Activated CD8-positive, alpha-beta T cell treated with anti-CD3 and anti-CD28 coated beads, Interleukin-2, amount 10 ng/mL, durations not matched to agents 7 days and 5 days (primary cell): Measurements from ENCODE around the gene FAM32A. TPM values are rescaled to one million over a fixed set of nuclear protein-coding genes. Genes with fewer than 3 reads are reported as not detected.
A peak's percentile ranks its signal among the peaks of the same experiment; 100 is the strongest.

Experiments
- ATAC-seq: fragments of 150-1000 bp; cut with Tn5 transposase; one replicate; pipeline ENCODE4 v1.10.0; 2021; ENCODE audit warnings: moderate library complexity
- CTCF ChIA-PET: fragments of 350-600 bp; sonication (Branson Sonifier 250); formaldehyde crosslinking; loops from one replicate; lab custom pipeline; 2021; ENCODE audit warnings: antibody characterized with exemption; lab: Charles Lee
- POLR2A ChIA-PET: fragments of 350-600 bp; sonication (Branson Sonifier 250); formaldehyde crosslinking; loops from one replicate; lab custom pipeline; 2021; ENCODE audit warnings: antibody characterized with exemption; lab: Charles Lee
- DNase-seq: peaks from one replicate; pipeline ENCODE4 v3.0.0-alpha.2; 2020
- H3K27ac Mint-ChIP-seq: one replicate; pipeline ENCODE4 v1.8.0; 2021; ENCODE audit warnings: mild to moderate bottlenecking, mixed read lengths
- H3K27me3 Mint-ChIP-seq: one replicate; pipeline ENCODE4 v1.8.0; 2021; ENCODE audit warnings: low read depth, mixed read lengths
- H3K36me3 Mint-ChIP-seq: one replicate; pipeline ENCODE4 v1.8.0; 2021; ENCODE audit warnings: low read depth, mixed read lengths
- H3K4me1 Mint-ChIP-seq: one replicate; pipeline ENCODE4 v1.8.0; 2021; ENCODE audit warnings: low read depth, mixed read lengths
- H3K4me3 Mint-ChIP-seq: one replicate; pipeline ENCODE4 v1.8.0; 2021; ENCODE audit warnings: mild to moderate bottlenecking, mixed read lengths
- H3K9me3 Mint-ChIP-seq: one replicate; pipeline ENCODE4 v1.8.0; 2022; ENCODE audit warnings: mixed read lengths; ENCODE audit not compliant: insufficient read depth
- total RNA-seq, 2 experiments: library from RNA; stranded (reverse); gene quantifications; one replicate each; pipeline ENCODE4 v1.2.3, GENCODE V29; 2021

FAM32A gene
- total RNA-seq, 2 experiments from 2014 or later: 65.8 to 69.4 TPM

DNA sequence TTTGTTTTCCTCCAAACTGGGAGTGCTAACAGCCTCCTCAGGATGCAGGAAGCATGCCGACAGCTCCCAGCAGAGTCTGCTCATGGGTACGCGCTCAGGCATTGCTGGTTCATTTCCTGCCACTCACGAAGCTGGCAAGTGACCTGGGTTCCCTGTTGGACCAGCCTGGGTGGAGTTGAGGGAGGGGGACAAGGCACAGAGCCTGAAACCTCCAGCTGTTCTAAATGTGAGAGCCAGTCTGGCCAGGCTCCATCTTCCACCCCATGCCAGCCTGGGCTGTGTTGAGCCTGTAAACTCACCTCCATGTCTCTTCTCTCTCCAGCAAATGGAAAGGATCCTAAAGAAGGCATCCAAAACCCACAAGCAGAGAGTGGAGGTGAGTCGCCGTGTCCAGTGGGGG, 5.0 kb downstream of the FAM32A start:
- ATAC-seq (no peak), DNase-seq (no peak)
- peaks cover 50% of the 10 kb centered on the region for H3K36me3 Mint-ChIP-seq
- H3K27ac Mint-ChIP-seq: no peak overlapping the region
- peaks cover 26% of the 10 kb centered on the region for H3K4me1 Mint-ChIP-seq
- CTCF ChIA-PET: no interaction called here
- POLR2A ChIA-PET: interaction anchor here (0.6 to 1.8 kb wide), 2 partner anchors 17 to 181 kb away, joined by 3 to 5 read pairs; no protein-coding TSS in a partner anchor
- no peaks in the 10 kb centered on the region for H3K27me3 Mint-ChIP-seq
- no peaks in the 10 kb centered on the region for H3K9me3 Mint-ChIP-seq
- H3K4me3 Mint-ChIP-seq: no peak overlapping the region

GRCh38 chr19:16190736-16191135, 5.5 kb downstream of the FAM32A start:
- CTCF ChIA-PET: no interaction called here
- H3K27ac Mint-ChIP-seq: no peak overlapping the region
- H3K4me1 Mint-ChIP-seq: peaks cover 23% of the 10 kb centered on the region
- no peak for ATAC-seq
- H3K36me3 Mint-ChIP-seq: peaks cover 47% of the 10 kb centered on the region
- DNase-seq: no peak
- no peaks in the 10 kb centered on the region for H3K27me3 Mint-ChIP-seq
- H3K9me3 Mint-ChIP-seq: no peaks in the 10 kb centered on the region
- no peak overlapping the region for H3K4me3 Mint-ChIP-seq
- POLR2A ChIA-PET: interaction anchor here (0.6 kb wide), 1 partner anchor 180 kb away, joined by 3 read pairs; no protein-coding TSS in a partner anchor

DNA sequence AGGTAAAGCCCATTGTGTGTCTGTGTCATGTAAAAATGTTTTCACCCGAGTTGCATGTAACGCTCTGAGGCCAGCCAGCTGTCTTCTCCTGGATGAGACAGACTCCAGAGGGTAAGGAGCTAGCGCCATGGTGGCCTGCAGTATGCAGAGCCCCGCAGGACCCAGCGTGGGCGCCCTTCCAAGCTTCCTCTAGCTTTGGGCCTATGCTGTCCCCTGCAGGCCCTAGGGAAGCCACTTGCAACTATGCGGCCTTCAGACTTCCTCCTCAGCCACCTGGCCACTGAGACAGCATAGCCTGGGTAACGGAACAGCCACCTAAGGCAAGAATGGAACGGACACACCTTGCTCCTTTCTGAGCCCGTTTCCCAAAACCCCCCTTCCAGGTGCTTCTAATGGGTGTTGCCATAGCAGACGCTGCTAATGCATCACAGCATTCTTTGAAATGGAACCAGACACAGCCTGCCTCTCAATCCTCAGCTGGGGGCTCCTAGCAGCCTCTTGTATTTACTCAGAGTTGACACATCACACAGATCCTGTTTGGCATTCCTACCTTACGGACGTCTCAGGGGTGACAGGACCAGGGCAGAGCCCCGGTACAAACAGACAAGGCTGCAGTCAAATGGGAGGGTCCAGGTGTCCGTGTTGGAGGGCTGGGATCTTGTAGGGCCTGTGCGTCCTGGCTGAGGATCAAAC, 6.2 kb downstream of the FAM32A start:
- POLR2A ChIA-PET: no interaction called here
- no peak for DNase-seq
- H3K27me3 Mint-ChIP-seq: no peaks in the 10 kb centered on the region
- ATAC-seq: peak; percentile 8
- H3K4me1 Mint-ChIP-seq: peaks cover 18% of the 10 kb centered on the region
- no peak overlapping the region for H3K4me3 Mint-ChIP-seq
- CTCF ChIA-PET: no interaction called here
- no peak overlapping the region for H3K27ac Mint-ChIP-seq
- H3K36me3 Mint-ChIP-seq: peaks cover 46% of the 10 kb centered on the region
- no peaks in the 10 kb centered on the region for H3K9me3 Mint-ChIP-seq

- no peak overlapping the region for H3K4me3 Mint-ChIP-seq
- H3K9me3 Mint-ChIP-seq: no peaks in the 10 kb centered on the region
- H3K27ac Mint-ChIP-seq: no peak overlapping the region
- H3K36me3 Mint-ChIP-seq: peaks cover 34% of the 10 kb centered on the region
- ChIA-PET CTCF (interaction anchor here (0.9 to 3.5 kb wide), 2 partner anchors 9 to 152 kb away, joined by 6 to 29 read pairs; partner anchors contain the start of gene FAM32A), POLR2A (interaction anchor here (1.8 kb wide), 1 partner anchor 8 kb away, joined by 12 read pairs; the partner anchor contains the start of gene FAM32A)
- DNase-seq: no peak
- H3K27me3 Mint-ChIP-seq: no peaks in the 10 kb centered on the region
- peaks cover 17% of the 10 kb centered on the region for H3K4me1 Mint-ChIP-seq
- ATAC-seq: no peak
Measured at GRCh38 chr19:16193466-16193865, 8.3 kb downstream of the FAM32A start.

DNA sequence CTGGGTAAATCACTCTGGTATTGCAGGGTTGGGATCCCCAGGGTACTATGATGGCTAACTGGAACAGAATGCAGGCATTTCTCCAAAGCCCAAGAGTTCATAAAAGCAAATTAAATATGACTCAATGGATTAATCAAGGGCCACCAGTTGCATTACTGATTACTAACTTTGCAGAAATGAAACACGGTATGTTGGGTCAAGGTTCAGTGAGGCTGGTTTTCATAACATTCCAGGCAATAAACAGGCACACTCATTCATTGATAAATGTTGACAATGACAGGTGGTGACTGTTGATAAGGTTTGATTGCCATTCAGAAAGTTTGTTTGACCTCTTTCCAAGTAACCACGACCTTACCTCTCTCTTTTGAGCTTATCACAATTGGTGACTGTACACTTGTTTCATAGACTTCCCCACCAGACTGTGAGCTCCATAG, 12.0 kb downstream of the FAM32A start:
- peaks cover 35% of the 10 kb centered on the region for H3K36me3 Mint-ChIP-seq
- H3K27ac Mint-ChIP-seq: peak overlapping the region; percentile 95
- H3K27me3 Mint-ChIP-seq: no peaks in the 10 kb centered on the region
- ChIA-PET POLR2A (interaction anchor here (0.8 to 2.0 kb wide), 10 partner anchors 9 to 274 kb away, joined by 3 to 16 read pairs (median 3); partner anchors contain the start of genes FAM32A, KLF2 and TPM4), CTCF (interaction anchor here (0.8 to 3.7 kb wide), 7 partner anchors 9 to 189 kb away, joined by 3 to 22 read pairs (median 5); partner anchors contain the start of genes FAM32A and HSH2D)
- no peak for ATAC-seq
- peaks cover 46% of the 10 kb centered on the region for H3K4me1 Mint-ChIP-seq
- no peaks in the 10 kb centered on the region for H3K9me3 Mint-ChIP-seq
- H3K4me3 Mint-ChIP-seq: peak overlapping the region; percentile 97
- DNase-seq: no peak

DNA sequence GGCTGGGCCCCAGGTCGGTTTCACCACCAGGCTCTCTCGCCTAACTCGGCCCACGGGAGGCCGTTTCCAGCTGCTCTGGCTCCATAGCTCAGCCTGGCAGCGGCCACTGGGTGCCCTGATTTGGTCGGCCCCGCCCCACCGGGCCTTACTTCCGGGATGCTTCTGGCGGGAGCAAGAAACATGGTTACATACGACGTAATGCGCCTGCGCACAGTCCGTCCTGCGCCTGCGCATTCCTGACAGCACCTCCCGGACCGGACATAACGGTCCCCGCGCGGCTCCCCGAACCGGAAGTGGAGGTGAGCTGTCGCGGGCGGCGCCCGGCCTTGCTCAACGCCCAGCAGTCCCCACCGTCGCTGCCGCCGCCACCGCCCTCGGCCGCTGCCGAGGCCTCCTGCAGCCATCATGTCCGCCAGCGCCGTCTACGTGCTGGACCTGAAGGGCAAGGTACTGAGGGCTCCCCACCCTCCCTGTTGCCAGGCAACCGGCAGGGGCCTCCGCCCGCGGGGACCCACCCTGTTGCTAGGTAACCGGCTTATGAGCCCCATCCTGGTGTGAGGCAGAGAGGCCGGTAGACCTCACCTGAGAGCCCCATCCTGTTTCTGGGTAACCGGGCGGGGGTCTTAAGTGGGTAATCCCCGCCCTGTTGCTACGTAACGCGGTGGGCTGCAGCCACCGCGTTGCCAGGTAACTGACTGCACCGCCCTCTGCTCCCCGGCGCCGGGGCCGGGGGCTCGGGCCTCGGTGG, 12.6 kb downstream of the FAM32A start, which contains the start of gene AP1M1:
TSS of gene AP1M1 (plus strand) at position 290 of the 748 bp plus-strand sequence. CDS start at position 406, 116 bp downstream.
- Mint-ChIP-seq H3K36me3 (peaks cover 40% of the 10 kb centered on the region), H3K27me3 (no peaks in the 10 kb centered on the region), H3K9me3 (no peaks in the 10 kb centered on the region), H3K4me1 (peaks cover 52% of the 10 kb centered on the region), H3K4me3 (peak within 1 kb of the TSS; percentile 97), H3K27ac (peak within 1 kb of the TSS; percentile 95)
- DNase-seq (peak; percentile 99), ATAC-seq (peak; percentile 93)
- ChIA-PET CTCF (interaction anchor here (0.8 to 3.7 kb wide), 7 partner anchors 10 to 189 kb away, joined by 3 to 22 read pairs (median 5); partner anchors contain the start of genes FAM32A and HSH2D), POLR2A (interaction anchor here (0.6 to 2.0 kb wide), 12 partner anchors 9 to 273 kb away, joined by 3 to 16 read pairs (median 3); partner anchors contain the start of genes FAM32A, KLF2 and TPM4)

DNA sequence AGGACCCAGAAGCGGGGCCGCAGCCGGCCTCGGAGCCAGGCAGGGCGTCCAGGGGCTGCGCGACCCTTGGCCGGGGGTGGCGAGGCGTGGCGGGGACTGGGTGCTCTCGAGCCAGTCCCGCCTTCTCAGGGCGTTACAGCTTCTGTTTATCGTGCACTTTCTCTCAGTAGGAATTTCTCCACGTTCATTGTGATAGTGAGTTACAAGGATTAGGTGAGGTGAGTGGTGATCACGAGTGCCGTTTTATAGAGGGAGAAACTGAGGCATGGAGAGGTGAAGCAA, 13.1 kb downstream of the FAM32A start:
- POLR2A ChIA-PET: interaction anchor here (0.6 to 2.0 kb wide), 9 partner anchors 9 to 273 kb away, joined by 3 to 16 read pairs (median 3); partner anchors contain the start of gene FAM32A
- Mint-ChIP-seq H3K4me1 (peaks cover 57% of the 10 kb centered on the region), H3K36me3 (peaks cover 44% of the 10 kb centered on the region), H3K9me3 (no peaks in the 10 kb centered on the region), H3K27me3 (no peaks in the 10 kb centered on the region), H3K4me3 (peak overlapping the region; percentile 97), H3K27ac (peak overlapping the region; percentile 82)
- DNase-seq (no peak), ATAC-seq (no peak)
- CTCF ChIA-PET: interaction anchor here (1.2 to 3.7 kb wide), 6 partner anchors 13 to 188 kb away, joined by 3 to 22 read pairs (median 8); partner anchors contain the start of gene FAM32A

DNA sequence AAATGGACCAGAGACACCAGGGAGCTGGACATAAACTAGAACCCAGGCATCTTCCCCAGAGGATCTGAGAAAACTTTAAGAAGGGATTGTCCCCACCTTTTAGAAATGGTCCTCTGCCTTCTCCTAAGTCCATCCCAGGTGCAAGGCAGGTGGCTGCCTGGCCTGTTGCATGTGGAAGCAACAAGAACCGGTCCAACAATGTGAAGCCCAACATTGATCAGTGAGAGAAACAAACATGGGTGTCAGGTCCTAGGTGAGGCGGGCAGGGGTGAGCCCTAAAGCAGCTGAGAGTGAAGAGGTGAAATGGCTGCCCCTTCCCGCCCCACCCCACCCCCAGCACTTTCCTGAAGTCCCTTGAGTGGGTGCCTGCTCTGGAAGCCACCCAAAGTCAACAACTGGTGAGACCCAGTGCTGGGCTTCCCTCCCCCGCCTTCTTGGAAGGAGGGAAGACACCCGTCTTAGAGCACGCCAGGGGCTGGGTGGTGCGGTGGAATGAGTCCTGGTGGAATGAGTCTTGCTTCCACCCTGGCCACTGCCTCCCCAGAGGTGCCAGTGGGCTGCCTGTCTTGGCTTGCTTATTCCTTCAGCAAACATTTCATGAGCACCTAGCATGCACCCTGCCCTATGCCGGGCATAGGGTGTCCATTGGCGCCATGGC, 14.2 kb downstream of the FAM32A start:
- no peaks in the 10 kb centered on the region for H3K27me3 Mint-ChIP-seq
- peaks cover 51% of the 10 kb centered on the region for H3K36me3 Mint-ChIP-seq
- ChIA-PET CTCF (interaction anchor here (1.3 to 3.7 kb wide), 4 partner anchors 14 to 187 kb away, joined by 6 to 22 read pairs (median 10); partner anchors contain the start of gene FAM32A), POLR2A (interaction anchor here (0.6 to 1.5 kb wide), 3 partner anchors 19 to 128 kb away, joined by 3 to 4 read pairs (median 3); no protein-coding TSS in a partner anchor)
- H3K4me3 Mint-ChIP-seq: peak overlapping the region; percentile 97
- no peak for ATAC-seq
- no peak for DNase-seq
- no peaks in the 10 kb centered on the region for H3K9me3 Mint-ChIP-seq
- peaks cover 66% of the 10 kb centered on the region for H3K4me1 Mint-ChIP-seq
- peak overlapping the region; percentile 82 for H3K27ac Mint-ChIP-seq

- POLR2A ChIA-PET: interaction anchor here (0.6 to 1.5 kb wide), 3 partner anchors 15 to 127 kb away, joined by 3 to 4 read pairs (median 4); partner anchors contain the start of gene FAM32A
- peaks cover 66% of the 10 kb centered on the region for H3K4me1 Mint-ChIP-seq
- H3K27me3 Mint-ChIP-seq: no peaks in the 10 kb centered on the region
- H3K4me3 Mint-ChIP-seq: peak overlapping the region; percentile 66
- H3K9me3 Mint-ChIP-seq: no peaks in the 10 kb centered on the region
- ATAC-seq (no peak), DNase-seq (peak; percentile 32)
- CTCF ChIA-PET: interaction anchor here (1.0 to 2.1 kb wide), 3 partner anchors 159 to 183 kb away, joined by 3 to 6 read pairs (median 3); no protein-coding TSS in a partner anchor
- H3K36me3 Mint-ChIP-seq: peaks cover 53% of the 10 kb centered on the region
- H3K27ac Mint-ChIP-seq: peak overlapping the region; percentile 81
Measured at GRCh38 chr19:16200038-16201010, 15.1 kb downstream of the FAM32A start.

DNA sequence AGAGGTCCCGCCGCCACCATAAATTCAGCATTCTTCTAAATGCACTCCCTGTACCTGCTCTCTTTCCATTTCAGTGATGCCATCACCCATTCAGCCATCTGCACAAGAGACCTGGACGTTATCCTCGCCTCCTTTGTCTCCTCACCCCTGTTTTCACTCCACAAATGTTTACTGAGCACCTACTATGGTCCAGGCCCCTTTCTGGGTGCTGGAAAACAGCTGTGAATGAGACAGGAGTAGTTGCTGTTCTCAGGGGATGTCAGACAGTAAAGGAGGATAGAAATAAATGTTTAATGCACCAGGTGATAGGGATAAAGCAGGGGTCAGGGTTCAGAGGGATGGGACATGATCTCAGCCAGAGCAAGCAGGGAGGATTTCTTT, 15.8 kb downstream of the FAM32A start:
- POLR2A ChIA-PET: interaction anchor here (1.2 kb wide), 1 partner anchor 16 kb away, joined by 4 read pairs; the partner anchor contains the start of gene FAM32A
- Mint-ChIP-seq H3K9me3 (no peaks in the 10 kb centered on the region), H3K27ac (peak overlapping the region; percentile 81), H3K4me3 (peak overlapping the region; percentile 66), H3K4me1 (peaks cover 66% of the 10 kb centered on the region), H3K27me3 (no peaks in the 10 kb centered on the region), H3K36me3 (peaks cover 54% of the 10 kb centered on the region)
- ATAC-seq (no peak), DNase-seq (no peak)
- CTCF ChIA-PET: interaction anchor here (1.0 kb wide), 1 partner anchor 159 kb away, joined by 3 read pairs; no protein-coding TSS in a partner anchor
